ENCODE results near the gene HSPE1.
A peak's percentile ranks its signal among the peaks of the same experiment; 100 is the strongest.
"Not testable (repeated sequence)": the region's sequence is repeated elsewhere in the genome, so short reads cannot be mapped to it uniquely, and the experiment has no call there.

Gene HSPE1

DNA sequence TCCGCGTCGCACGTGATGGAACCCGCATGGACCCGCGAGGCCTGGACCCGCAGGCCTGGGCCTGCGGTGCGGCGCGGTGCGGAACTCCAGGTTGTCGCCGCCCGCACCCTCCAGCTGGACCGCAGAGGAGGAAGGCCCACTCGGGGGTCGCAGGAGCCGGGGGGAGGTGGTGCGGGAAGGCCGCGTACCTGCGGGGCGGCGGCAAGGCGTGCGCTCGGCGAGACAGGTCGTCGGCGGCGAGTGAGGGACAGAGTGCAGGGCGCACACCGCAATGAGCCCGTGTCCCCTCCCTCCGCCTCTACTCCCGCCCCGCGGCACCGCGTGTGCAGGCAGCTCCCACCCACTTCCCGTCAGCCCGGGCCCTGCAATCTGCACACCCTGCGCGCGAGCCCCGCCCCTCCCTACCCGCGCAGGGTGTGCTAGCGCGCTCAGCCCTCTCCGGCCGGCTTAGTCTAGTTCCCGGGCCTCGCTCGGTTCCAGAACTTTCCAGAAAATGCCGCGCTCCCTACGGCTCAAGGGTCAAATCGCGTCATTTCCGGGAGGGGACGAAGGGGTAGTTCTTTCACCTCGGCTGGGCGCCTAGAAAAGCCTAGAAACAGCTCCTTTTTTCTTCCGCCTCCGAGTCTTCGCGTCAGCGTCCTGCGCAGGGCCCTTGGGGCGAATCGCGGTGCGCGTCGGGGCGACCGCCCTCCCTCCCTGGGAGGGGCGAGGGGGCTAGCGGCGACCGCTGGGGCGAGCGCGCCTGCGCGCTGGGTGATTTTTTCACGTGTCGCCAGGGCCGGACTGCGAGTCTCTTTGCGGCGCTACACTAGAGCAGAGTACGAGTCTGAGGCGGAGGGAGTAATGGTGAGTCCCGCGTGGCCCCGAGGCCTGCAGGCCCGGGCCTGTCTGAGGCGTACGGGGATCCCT lies at the start of gene HSPE1, which contains the start of gene HSPD1:
TSS of gene HSPE1 (plus strand) at position 786 of the 909 bp plus-strand sequence. CDS start at position 844, 58 bp downstream.
TSS of gene HSPD1 (minus strand) at position 247 of the 909 bp plus-strand sequence. CDS start 992 bp downstream, outside the sequence.
- DNase-seq (ENCODE audit: low read depth), result peak; percentile 98
- H3K4me3 ChIP-seq (ENCODE audit: low read length), result peak within 1 kb of the TSS; percentile 91
- TF ChIP-seq, protein P1, sequence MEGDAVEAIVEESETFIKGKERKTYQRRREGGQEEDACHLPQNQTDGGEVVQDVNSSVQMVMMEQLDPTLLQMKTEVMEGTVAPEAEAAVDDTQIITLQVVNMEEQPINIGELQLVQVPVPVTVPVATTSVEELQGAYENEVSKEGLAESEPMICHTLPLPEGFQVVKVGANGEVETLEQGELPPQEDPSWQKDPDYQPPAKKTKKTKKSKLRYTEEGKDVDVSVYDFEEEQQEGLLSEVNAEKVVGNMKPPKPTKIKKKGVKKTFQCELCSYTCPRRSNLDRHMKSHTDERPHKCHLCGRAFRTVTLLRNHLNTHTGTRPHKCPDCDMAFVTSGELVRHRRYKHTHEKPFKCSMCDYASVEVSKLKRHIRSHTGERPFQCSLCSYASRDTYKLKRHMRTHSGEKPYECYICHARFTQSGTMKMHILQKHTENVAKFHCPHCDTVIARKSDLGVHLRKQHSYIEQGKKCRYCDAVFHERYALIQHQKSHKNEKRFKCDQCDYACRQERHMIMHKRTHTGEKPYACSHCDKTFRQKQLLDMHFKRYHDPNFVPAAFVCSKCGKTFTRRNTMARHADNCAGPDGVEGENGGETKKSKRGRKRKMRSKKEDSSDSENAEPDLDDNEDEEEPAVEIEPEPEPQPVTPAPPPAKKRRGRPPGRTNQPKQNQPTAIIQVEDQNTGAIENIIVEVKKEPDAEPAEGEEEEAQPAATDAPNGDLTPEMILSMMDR (conservative IDR thresholded peaks at IDR 0.05; ENCODE audit: low read depth, low read length), result no peak

DNA sequence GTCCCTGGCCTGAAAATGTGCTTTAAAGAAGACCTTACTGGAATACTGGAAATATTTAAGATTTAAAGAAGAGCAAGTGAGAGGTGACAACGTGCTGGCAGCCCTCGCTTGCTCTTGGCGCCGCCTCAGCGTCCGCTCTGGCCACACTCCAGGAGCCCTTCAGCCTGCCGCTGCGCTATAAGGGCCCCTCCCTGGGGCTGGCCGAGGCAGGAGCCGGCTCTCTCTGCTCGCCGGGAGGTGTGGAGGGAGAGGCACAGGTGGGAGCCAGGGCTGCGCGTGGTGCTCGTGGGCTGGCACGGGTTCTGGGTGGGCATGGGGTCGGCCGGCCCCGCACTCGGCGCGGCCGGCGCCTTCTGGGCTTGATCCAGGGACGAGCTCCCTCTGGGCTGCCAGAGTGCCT lies 49.7 kb upstream of the HSPE1 start:
- DNase-seq (ENCODE audit: low read depth), result no peak
- no peak overlapping the region for H3K4me3 ChIP-seq (ENCODE audit: low read length)
- TF ChIP-seq, protein P1 (conservative IDR thresholded peaks at IDR 0.05; ENCODE audit: low read depth, low read length), result no peak

DNA sequence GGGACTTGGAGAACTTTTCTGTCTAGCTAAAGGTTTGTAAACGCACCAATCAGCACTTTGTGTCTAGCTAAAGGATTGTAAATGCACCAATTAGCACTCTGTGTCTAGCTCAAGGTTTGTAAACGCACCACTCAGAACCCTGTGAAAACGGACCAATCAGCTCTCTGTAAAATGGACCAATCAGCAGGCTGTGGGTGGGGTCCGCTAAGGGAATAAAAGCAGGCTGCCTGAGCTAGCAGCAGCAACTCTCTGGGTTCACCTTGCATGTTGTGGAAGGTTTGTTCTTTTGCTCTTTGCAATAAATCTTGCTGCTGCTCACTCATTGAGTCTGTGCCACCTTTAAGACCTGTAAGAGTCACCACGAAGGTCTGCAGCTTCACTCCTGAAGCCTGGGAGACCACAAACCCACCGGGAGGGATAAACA lies 49.2 kb upstream of the HSPE1 start:
- not testable (repeated sequence) for DNase-seq (ENCODE audit: low read depth); H3K4me3 ChIP-seq (ENCODE audit: low read length)

DNA sequence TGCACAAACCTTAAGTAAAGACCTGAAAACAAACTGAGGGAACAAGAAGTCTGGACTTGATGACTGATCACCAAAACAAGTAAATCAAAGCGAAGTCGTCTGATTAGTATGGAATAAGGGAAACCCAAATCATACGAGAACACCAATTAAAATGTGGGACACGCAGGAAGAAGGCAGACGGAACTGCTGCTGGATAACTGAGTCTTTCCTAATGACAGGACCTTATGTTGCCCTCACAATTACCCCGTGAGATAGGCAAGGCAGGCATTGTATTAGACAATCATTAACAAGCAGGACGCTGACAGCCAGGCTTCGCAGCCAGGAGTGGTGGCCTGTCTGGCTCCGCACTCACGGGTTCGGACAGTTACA lies 47.4 kb upstream of the HSPE1 start:
- H3K4me3 ChIP-seq (ENCODE audit: low read length), result peak overlapping the region; percentile 99
- DNase-seq (ENCODE audit: low read depth), result no peak
- TF ChIP-seq, protein P1 (conservative IDR thresholded peaks at IDR 0.05; ENCODE audit: low read depth, low read length), result no peak

DNA sequence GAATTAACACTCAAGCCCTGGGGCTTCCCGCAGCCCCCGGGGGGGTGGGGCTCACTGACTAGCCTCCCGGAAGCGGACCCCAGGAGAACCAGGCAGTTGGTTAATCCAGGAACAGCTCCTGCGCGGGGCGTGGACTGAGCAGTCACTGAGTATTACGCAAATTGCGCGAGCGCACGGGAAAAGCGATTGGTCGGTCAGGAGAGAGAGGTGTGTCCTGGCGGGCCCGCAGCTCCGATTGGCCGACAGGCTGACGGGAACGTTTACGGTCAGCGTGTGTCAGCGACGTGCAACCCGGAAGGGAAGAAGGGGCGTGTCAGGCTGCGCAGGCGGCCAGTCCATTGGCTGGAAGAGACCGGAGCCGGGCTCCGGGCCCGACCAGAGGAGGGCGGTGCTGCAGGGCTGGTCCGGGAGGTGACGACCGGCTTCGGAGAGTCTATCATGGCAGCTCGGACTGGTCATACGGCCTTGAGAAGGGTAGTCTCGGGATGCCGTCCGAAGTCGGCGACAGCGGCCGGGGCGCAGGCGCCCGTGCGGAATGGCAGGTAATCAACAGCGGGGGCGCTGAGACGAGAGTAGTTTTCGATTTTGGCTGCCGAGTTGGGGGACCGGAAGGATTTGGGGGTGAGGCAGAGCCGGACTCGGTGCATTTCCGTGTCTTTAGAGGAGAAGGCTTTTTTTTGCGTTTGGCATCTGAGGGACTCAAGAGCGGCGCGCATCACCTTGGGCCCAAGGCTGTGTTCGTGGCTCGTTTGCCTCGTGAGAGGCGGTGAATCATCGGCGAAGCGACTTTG lies 46.9 kb upstream of the HSPE1 start, which contains the start of gene COQ10B:
TSS of gene COQ10B (plus strand) at position 430 of the 791 bp plus-strand sequence. CDS start at position 439, 9 bp downstream.
- DNase-seq (ENCODE audit: low read depth), result peak; percentile 99
- TF ChIP-seq, protein P1 (conservative IDR thresholded peaks at IDR 0.05; ENCODE audit: low read depth, low read length), result peak; percentile 22
- H3K4me3 ChIP-seq (ENCODE audit: low read length), result peak within 1 kb of the TSS; percentile 99

DNA sequence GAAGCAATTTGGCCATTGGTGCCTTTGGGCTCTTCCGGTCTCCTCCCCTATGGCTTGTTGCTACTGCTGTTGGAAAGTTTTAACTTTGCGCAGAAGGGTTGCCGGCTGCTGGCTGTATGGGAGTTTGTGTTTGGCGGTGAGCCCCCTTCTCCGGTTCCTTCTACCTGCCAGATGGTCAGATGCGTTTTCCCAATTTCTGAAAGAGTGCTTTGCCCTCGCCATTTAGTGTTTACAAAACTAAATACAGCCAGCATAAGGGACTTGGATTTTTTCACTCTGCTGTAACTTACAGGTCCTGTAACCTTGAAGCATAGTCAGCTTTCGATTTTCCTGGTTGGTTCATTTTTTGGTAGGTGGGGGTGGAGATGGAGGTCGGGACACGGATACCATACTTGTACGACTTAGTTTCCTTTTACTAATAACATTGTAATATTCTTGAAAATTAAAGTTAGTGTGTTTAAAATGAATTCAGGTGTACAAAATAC lies 46.2 kb upstream of the HSPE1 start:
- peak overlapping the region; percentile 99 for H3K4me3 ChIP-seq (ENCODE audit: low read length)
- peak; percentile 83 for DNase-seq (ENCODE audit: low read depth)
- TF ChIP-seq, protein P1 (conservative IDR thresholded peaks at IDR 0.05; ENCODE audit: low read depth, low read length), result no peak

DNA sequence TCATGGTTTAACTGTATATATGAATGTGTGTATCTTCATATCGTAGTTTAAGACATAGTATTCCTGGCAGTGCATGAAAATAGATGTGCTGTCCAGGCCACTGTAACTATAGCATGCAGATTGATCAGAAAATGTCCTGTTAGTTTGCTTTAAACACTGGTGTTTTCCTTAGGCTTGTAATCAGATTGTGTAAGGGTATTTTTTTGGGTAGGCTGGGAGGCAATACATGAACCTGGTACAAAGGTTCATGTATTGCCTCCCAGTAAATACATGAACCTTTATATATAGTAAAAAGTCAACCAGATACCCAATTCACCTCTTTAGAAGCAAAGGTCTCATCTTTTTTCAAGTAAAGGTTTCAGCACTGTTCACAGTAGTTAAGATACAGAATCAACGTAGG lies 45.3 kb upstream of the HSPE1 start:
- H3K4me3 ChIP-seq (ENCODE audit: low read length), result peak overlapping the region; percentile 99
- DNase-seq (ENCODE audit: low read depth), result no peak
- TF ChIP-seq, protein P1 (conservative IDR thresholded peaks at IDR 0.05; ENCODE audit: low read depth, low read length), result no peak

Measured in retinal pigment epithelial cell (primary cell).